NCI-H1694 treated with DMSO at 0.1 percent for 48 hours (cell line): ENCODE results near the gene WDCP.
"Not testable (repeated sequence)": the region's sequence is repeated elsewhere in the genome, so short reads cannot be mapped to it uniquely, and the experiment has no call there.

Experiments used
- DNase-seq: peaks from one replicate; lab custom pipeline; 2025; lab: John Stamatoyannopoulos, UW

WDCP gene

GRCh38 chr2:24022324-24022974 is 24.7 kb downstream of the WDCP start:
- DNase-seq, result no peak

- no peak for DNase-seq
Observed at GRCh38 chr2:24021122-24021998, 25.8 kb downstream of the WDCP start.

- no peak for DNase-seq
Observed at GRCh38 chr2:24020244-24020643, 26.9 kb downstream of the WDCP start.

- no peak for DNase-seq
Observed at GRCh38 chr2:24019729-24020128, 27.5 kb downstream of the WDCP start.

- no peak for DNase-seq
Observed at GRCh38 chr2:24018241-24018640, 28.9 kb downstream of the WDCP start.

- no peak for DNase-seq
Observed at GRCh38 chr2:24017711-24018110, 29.5 kb downstream of the WDCP start.

- DNase-seq, result no peak
Observed at GRCh38 chr2:24016853-24017703, 30.1 kb downstream of the WDCP start.

GRCh38 chr2:24016376-24016761 is 30.8 kb downstream of the WDCP start:
- DNase-seq, result no peak

GRCh38 chr2:24015562-24016375 is 31.4 kb downstream of the WDCP start:
- no peak for DNase-seq

- not testable (repeated sequence) for DNase-seq
Observed at GRCh38 chr2:24014902-24015301, 32.3 kb downstream of the WDCP start.

GRCh38 chr2:24012521-24013188 is 34.5 kb downstream of the WDCP start:
- DNase-seq, result no peak

GRCh38 chr2:24011250-24012104 is 35.7 kb downstream of the WDCP start:
- DNase-seq, result no peak

- DNase-seq, result no peak
Observed at GRCh38 chr2:24010477-24011249, 36.5 kb downstream of the WDCP start.

GRCh38 chr2:24009680-24010476 is 37.3 kb downstream of the WDCP start, which contains the start of gene MFSD2B:
TSS of gene MFSD2B (plus strand) at chr2:24010085. CDS start at chr2:24010097, 12 bp downstream.
- DNase-seq, result no peak

- DNase-seq, result no peak
Observed at GRCh38 chr2:24009367-24009679, 37.9 kb downstream of the WDCP start.

- no peak for DNase-seq
Observed at GRCh38 chr2:24008672-24009366, 38.4 kb downstream of the WDCP start.

GRCh38 chr2:24007693-24008092 is 39.5 kb downstream of the WDCP start:
- no peak for DNase-seq

- DNase-seq, result no peak
Observed at GRCh38 chr2:23994567-23994966, 52.6 kb downstream of the WDCP start.
